ENCODE data around the gene PKN1. TPM values are rescaled to one million over a fixed set of nuclear protein-coding genes. Genes with fewer than 3 reads are reported as not detected.
A peak's percentile ranks its signal among the peaks of the same experiment; 100 is the strongest.

Gene PKN1
- total and polyA plus RNA-seq, 9 of the 15 experiments (the other 6 are each of a cell fraction or from before 2014, with no cell fraction given): 0.30 to 228 (median 77.5) TPM

DNA sequence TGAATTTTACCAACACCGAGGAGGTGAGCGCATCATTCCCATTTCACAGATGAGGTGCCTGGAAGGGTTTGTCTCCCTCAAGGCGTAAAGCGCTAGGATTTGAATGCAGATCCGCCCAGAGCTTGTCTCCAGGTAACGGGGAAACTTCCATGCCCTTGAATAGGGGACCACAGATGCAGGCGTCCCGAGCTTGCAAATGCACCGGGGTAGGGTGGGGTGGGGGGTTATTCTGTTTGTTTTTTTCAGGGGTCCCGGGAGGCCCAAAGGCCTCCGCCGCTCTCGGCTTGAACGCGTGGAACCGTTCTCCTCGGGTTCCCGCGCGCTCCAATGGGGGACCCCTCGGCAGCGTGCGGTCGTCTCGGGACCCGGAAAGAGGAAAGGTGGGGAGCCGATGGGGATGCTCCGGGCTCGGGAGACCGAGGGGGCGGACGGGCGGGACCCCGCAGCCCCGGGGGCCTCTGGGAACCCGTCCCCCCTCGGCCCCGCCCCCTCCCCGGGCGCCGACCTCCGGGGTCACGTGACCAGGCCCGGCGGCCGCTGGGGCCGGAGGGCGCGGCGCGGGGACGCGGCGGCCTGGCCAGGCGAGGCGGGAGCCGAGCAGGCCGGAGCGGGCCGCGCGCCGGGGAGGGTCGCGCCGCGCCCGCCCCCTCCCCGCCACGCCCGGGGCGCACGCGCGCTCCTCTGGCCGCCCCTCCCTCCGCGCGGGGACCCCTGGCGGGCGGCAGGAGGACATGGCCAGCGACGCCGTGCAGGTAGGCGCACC is at the start of gene PKN1 (continued):
- TF ChIP-seq, protein P1, sequence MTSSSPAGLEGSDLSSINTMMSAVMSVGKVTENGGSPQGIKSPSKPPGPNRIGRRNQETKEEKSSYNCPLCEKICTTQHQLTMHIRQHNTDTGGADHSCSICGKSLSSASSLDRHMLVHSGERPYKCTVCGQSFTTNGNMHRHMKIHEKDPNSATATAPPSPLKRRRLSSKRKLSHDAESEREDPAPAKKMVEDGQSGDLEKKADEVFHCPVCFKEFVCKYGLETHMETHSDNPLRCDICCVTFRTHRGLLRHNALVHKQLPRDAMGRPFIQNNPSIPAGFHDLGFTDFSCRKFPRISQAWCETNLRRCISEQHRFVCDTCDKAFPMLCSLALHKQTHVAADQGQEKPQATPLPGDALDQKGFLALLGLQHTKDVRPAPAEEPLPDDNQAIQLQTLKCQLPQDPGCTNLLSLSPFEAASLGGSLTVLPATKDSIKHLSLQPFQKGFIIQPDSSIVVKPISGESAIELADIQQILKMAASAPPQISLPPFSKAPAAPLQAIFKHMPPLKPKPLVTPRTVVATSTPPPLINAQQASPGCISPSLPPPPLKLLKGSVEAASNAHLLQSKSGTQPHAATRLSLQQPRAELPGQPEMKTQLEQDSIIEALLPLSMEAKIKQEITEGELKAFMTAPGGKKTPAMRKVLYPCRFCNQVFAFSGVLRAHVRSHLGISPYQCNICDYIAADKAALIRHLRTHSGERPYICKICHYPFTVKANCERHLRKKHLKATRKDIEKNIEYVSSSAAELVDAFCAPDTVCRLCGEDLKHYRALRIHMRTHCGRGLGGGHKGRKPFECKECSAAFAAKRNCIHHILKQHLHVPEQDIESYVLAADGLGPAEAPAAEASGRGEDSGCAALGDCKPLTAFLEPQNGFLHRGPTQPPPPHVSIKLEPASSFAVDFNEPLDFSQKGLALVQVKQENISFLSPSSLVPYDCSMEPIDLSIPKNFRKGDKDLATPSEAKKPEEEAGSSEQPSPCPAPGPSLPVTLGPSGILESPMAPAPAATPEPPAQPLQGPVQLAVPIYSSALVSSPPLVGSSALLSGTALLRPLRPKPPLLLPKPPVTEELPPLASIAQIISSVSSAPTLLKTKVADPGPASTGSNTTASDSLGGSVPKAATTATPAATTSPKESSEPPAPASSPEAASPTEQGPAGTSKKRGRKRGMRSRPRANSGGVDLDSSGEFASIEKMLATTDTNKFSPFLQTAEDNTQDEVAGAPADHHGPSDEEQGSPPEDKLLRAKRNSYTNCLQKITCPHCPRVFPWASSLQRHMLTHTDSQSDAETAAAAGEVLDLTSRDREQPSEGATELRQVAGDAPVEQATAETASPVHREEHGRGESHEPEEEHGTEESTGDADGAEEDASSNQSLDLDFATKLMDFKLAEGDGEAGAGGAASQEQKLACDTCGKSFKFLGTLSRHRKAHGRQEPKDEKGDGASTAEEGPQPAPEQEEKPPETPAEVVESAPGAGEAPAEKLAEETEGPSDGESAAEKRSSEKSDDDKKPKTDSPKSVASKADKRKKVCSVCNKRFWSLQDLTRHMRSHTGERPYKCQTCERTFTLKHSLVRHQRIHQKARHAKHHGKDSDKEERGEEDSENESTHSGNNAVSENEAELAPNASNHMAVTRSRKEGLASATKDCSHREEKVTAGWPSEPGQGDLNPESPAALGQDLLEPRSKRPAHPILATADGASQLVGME (CRISPR knock-in tag; IDR thresholded peaks at IDR 0.05): 0 out of 2 replicates have a peak, but pooled peaks have one; percentile 16
- TF ChIP-seq MYC (IDR thresholded peaks at IDR 0.05; ENCODE audit: low read depth, low read length): peak; percentile 62; the same call in 1 of the 2 replicates
- TF ChIP-seq MYC (CRISPR knock-in tag; IDR thresholded peaks at IDR 0.05; ENCODE audit: borderline replicate concordance, low read depth): no peak
- TF ChIP-seq MAZ (CRISPR knock-in tag; conservative IDR thresholded peaks at IDR 0.05 in 1 of 2, IDR thresholded peaks at IDR 0.05 in 1 of 2): peak in 1 of 2 experiments; percentile 40; a peak in 2 of 4 replicates
- peak; percentile 20 to 54; a peak in 3 of 4 replicates for TF ChIP-seq KDM1A (IDR thresholded peaks at IDR 0.05)
- TF ChIP-seq PYGO2 (tag; IDR thresholded peaks at IDR 0.05): no peak
- TF ChIP-seq U2AF2 (optimal IDR thresholded peaks at IDR 0.05; ENCODE audit: low read depth, low read length): no peak
- TF ChIP-seq PCBP2 (IDR thresholded peaks at IDR 0.05; ENCODE audit: low read depth, low read length, poor library complexity, severe bottlenecking): no peak
- TF ChIP-seq CBX3 (IDR thresholded peaks at IDR 0.05; ENCODE audit: borderline replicate concordance in 1 of 2, low read length in 2 of 2): 0 out of 3 replicates have a peak, but pooled peaks of 1 of the 2 experiments have one; percentile 10
- TF ChIP-seq ZNF778 (CRISPR knock-in tag; IDR thresholded peaks at IDR 0.05): no peak
- TF ChIP-seq, protein P2, sequence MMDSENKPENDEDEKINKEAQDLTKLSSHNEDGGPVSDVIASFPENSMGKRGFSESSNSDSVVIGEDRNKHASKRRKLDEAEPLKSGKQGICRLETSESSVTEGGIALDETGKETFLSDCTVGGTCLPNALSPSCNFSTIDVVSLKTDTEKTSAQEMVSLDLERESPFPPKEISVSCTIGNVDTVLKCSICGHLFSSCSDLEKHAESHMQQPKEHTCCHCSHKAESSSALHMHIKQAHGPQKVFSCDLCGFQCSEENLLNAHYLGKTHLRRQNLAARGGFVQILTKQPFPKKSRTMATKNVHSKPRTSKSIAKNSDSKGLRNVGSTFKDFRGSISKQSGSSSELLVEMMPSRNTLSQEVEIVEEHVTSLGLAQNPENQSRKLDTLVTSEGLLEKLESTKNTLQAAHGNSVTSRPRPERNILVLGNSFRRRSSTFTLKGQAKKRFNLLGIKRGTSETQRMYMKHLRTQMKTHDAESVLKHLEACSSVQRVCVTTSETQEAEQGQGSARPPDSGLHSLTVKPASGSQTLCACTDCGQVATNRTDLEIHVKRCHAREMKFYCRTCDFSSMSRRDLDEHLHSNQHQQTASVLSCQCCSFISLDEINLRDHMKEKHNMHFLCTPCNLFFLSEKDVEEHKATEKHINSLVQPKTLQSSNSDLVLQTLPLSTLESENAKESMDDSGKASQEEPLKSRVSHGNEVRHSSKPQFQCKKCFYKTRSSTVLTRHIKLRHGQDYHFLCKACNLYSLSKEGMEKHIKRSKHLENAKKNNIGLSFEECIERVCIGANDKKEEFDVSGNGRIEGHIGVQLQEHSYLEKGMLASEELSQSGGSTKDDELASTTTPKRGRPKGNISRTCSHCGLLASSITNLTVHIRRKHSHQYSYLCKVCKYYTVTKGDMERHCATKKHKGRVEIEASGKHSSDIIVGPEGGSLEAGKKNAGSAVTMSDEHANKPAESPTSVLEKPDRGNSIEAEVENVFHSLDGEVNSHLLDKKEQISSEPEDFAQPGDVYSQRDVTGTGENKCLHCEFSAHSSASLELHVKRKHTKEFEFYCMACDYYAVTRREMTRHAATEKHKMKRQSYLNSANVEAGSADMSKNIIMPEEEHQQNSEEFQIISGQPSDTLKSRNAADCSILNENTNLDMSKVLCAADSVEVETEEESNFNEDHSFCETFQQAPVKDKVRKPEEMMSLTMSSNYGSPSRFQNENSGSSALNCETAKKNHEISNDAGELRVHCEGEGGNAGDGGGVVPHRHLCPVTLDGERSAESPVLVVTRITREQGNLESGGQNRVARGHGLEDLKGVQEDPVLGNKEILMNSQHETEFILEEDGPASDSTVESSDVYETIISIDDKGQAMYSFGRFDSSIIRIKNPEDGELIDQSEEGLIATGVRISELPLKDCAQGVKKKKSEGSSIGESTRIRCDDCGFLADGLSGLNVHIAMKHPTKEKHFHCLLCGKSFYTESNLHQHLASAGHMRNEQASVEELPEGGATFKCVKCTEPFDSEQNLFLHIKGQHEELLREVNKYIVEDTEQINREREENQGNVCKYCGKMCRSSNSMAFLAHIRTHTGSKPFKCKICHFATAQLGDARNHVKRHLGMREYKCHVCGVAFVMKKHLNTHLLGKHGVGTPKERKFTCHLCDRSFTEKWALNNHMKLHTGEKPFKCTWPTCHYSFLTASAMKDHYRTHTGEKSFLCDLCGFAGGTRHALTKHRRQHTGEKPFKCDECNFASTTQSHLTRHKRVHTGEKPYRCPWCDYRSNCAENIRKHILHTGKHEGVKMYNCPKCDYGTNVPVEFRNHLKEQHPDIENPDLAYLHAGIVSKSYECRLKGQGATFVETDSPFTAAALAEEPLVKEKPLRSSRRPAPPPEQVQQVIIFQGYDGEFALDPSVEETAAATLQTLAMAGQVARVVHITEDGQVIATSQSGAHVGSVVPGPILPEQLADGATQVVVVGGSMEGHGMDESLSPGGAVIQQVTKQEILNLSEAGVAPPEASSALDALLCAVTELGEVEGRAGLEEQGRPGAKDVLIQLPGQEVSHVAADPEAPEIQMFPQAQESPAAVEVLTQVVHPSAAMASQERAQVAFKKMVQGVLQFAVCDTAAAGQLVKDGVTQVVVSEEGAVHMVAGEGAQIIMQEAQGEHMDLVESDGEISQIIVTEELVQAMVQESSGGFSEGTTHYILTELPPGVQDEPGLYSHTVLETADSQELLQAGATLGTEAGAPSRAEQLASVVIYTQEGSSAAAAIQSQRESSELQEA (IDR thresholded peaks at IDR 0.05; ENCODE audit: low read depth): no peak
